OCI-LY1 (cell line): ENCODE measurements around the gene CGB5.

Experiments used
- H2AFZ ChIP-seq: fragments of 200-600 bp; sonication (generic), shearing (Covaris generic); 2 replicates; pipeline ENCODE4 v1.6.0; 2014; ENCODE audit warnings: antibody characterized with exemption, mild to moderate bottlenecking, low read length
- H3F3A ChIP-seq: fragments of 200-600 bp; sonication (generic), shearing (Covaris generic); 2 replicates; pipeline ENCODE4 v1.6.0; 2014; ENCODE audit warnings: mild to moderate bottlenecking, antibody characterized with exemption, low read length, moderate library complexity; ENCODE audit not compliant: insufficient read depth
- H3K27ac ChIP-seq: fragments of 200-600 bp; sonication (generic); 2 replicates; pipeline ENCODE4 v1.5.1; 2014; ENCODE audit warnings: low read length, mixed run types, mild to moderate bottlenecking, low read depth; ENCODE audit not compliant: poor library complexity, severe bottlenecking
- H3K27me3 ChIP-seq: fragments of 200-600 bp; sonication (generic); 2 replicates; pipeline ENCODE4 v1.6.0; 2014; ENCODE audit warnings: antibody characterized with exemption, mild to moderate bottlenecking, low read length, moderate library complexity; ENCODE audit not compliant: insufficient read depth
- H3K36me3 ChIP-seq: fragments of 200-600 bp; sonication (generic); 2 replicates; pipeline ENCODE4 v1.6.1; 2014; ENCODE audit warnings: mild to moderate bottlenecking, antibody characterized with exemption, low read length, moderate library complexity, mixed read lengths; ENCODE audit not compliant: insufficient read depth
- H3K4me1 ChIP-seq: fragments of 200-600 bp; sonication (generic); 2 replicates; pipeline ENCODE4 v1.5.1; 2014; ENCODE audit warnings: mild to moderate bottlenecking, low read length, moderate library complexity; ENCODE audit not compliant: insufficient read depth, severe bottlenecking
- H3K4me2 ChIP-seq: fragments of 200-600 bp; sonication (generic), shearing (Covaris generic); 2 replicates; pipeline ENCODE4 v1.6.1; 2014; ENCODE audit warnings: low read length
- H3K4me3 ChIP-seq: fragments of 200-600 bp; sonication (generic); 2 replicates; pipeline ENCODE4 v1.5.1; 2014; ENCODE audit warnings: low read length, low read depth, mild to moderate bottlenecking, mixed read lengths; ENCODE audit not compliant: poor library complexity, severe bottlenecking
- H3K79me2 ChIP-seq: fragments of 200-600 bp; shearing (Covaris generic); 2 replicates; pipeline ENCODE4 v1.6.1; 2016; ENCODE audit warnings: mixed run types, low read length, mixed read lengths; ENCODE audit not compliant: insufficient read depth
- H3K9ac ChIP-seq: fragments of 200-600 bp; sonication (generic), shearing (Covaris generic); 2 replicates; pipeline ENCODE4 v1.6.1; 2014; ENCODE audit warnings: mild to moderate bottlenecking, low read length, mixed read lengths
- H3K9me2 ChIP-seq: fragments of 200-600 bp; sonication (generic), shearing (Covaris generic); 2 replicates; pipeline ENCODE4 v1.6.1; 2014; ENCODE audit warnings: low read depth, mild to moderate bottlenecking, low read length, mixed read lengths
- H3K9me3 ChIP-seq: fragments of 200-600 bp; shearing (Covaris generic); 2 replicates; pipeline ENCODE4 v1.6.1; 2014; ENCODE audit warnings: low read length, mixed read lengths
- H4K20me1 ChIP-seq: fragments of 200-600 bp; sonication (generic), shearing (Covaris generic); 2 replicates; pipeline ENCODE4 v1.6.0; 2016; ENCODE audit warnings: mild to moderate bottlenecking, low read length; ENCODE audit not compliant: insufficient read depth
- CTCF ChIP-seq: fragments of 200-600 bp; sonication (generic), shearing (Covaris generic); IDR thresholded peaks from 2 replicates; pipeline ENCODE4 v1.5.1; 2017; ENCODE audit warnings: mild to moderate bottlenecking, antibody characterized with exemption, low read length, moderate library complexity, mixed read lengths
- EZH2 ChIP-seq: fragments of 200-600 bp; sonication (generic), shearing (Covaris generic); IDR thresholded peaks from 2 replicates; pipeline ENCODE4 v1.8.0; 2017; ENCODE audit warnings: borderline replicate concordance, mixed run types, mild to moderate bottlenecking, antibody characterized with exemption, low read length, moderate library complexity, mixed read lengths

Gene CGB5

GRCh38 chr19:49014123-49014869, 29.4 kb upstream of the CGB5 start:
- no peaks in the 10 kb centered on the region for H3K27me3 ChIP-seq
- no peaks in the 10 kb centered on the region for H3K79me2 ChIP-seq
- H2AFZ ChIP-seq: no peak overlapping the region
- H4K20me1 ChIP-seq: no peaks in the 10 kb centered on the region
- H3K36me3 ChIP-seq: peaks cover 65% of the 10 kb centered on the region
- TF ChIP-seq EZH2 (no peak), CTCF (no peak)
- H3F3A ChIP-seq: no peaks in the 10 kb centered on the region
- H3K9ac ChIP-seq: no peak overlapping the region
- no peak overlapping the region for H3K4me3 ChIP-seq
- H3K27ac ChIP-seq: no peak overlapping the region
- no peaks in the 10 kb centered on the region for H3K9me2 ChIP-seq
- H3K4me2 ChIP-seq: no peak overlapping the region
- H3K9me3 ChIP-seq: no peaks in the 10 kb centered on the region
- peaks cover 22% of the 10 kb centered on the region for H3K4me1 ChIP-seq

GRCh38 chr19:49014870-49015255, 28.8 kb upstream of the CGB5 start:
- TF ChIP-seq EZH2 (no peak), CTCF (no peak)
- H3K9me2 ChIP-seq: no peaks in the 10 kb centered on the region
- H3K9ac ChIP-seq: no peak overlapping the region
- H3K9me3 ChIP-seq: no peaks in the 10 kb centered on the region
- no peak overlapping the region for H3K4me2 ChIP-seq
- peaks cover 27% of the 10 kb centered on the region for H3K4me1 ChIP-seq
- no peaks in the 10 kb centered on the region for H3K27me3 ChIP-seq
- no peaks in the 10 kb centered on the region for H3K79me2 ChIP-seq
- no peak overlapping the region for H2AFZ ChIP-seq
- no peaks in the 10 kb centered on the region for H4K20me1 ChIP-seq
- H3K4me3 ChIP-seq: no peak overlapping the region
- H3K27ac ChIP-seq: no peak overlapping the region
- H3K36me3 ChIP-seq: peaks cover 60% of the 10 kb centered on the region
- no peaks in the 10 kb centered on the region for H3F3A ChIP-seq

GRCh38 chr19:49016067-49016839, 27.4 kb upstream of the CGB5 start:
- no peak overlapping the region for H2AFZ ChIP-seq
- peaks cover 46% of the 10 kb centered on the region for H3K36me3 ChIP-seq
- no peaks in the 10 kb centered on the region for H3K27me3 ChIP-seq
- H3K4me3 ChIP-seq: no peak overlapping the region
- H3K4me2 ChIP-seq: no peak overlapping the region
- H3K27ac ChIP-seq: no peak overlapping the region
- H4K20me1 ChIP-seq: no peaks in the 10 kb centered on the region
- H3K9ac ChIP-seq: no peak overlapping the region
- peaks cover 41% of the 10 kb centered on the region for H3K4me1 ChIP-seq
- H3K79me2 ChIP-seq: no peaks in the 10 kb centered on the region
- H3K9me3 ChIP-seq: no peaks in the 10 kb centered on the region
- H3K9me2 ChIP-seq: no peaks in the 10 kb centered on the region
- H3F3A ChIP-seq: no peaks in the 10 kb centered on the region
- TF ChIP-seq CTCF (no peak), EZH2 (no peak)
